Right lobe of liver (tissue), 4 donors: ENCODE results near the gene GIT2.

Source experiments
- POLR2A ChIP-seq: fragments of 450-650 bp; IDR thresholded peaks from one replicate; pipeline ENCODE4 v1.6.1; 2017; ENCODE audit warnings: antibody characterized with exemption, mild to moderate bottlenecking
- TF ChIP-seq, protein P1 (sequence below), 4 donors: fragments of 200-600 bp in 3 of 4; fragments of 450-650 bp in 1 of 4; IDR thresholded peaks; one replicate each; pipeline versions ENCODE4 v1.5.1 to v1.8.0; 2016 to 2022; ENCODE audit warnings: antibody characterized with exemption in 4 of 4, mild to moderate bottlenecking in 2 of 4
- donor health status: DM: no; HTN: no; CAD: no.
- donor health status: DM: no; HTN: no; CAD: no.
- donor health status: DM: no; HTN: yes; CAD: no.

DNA sequence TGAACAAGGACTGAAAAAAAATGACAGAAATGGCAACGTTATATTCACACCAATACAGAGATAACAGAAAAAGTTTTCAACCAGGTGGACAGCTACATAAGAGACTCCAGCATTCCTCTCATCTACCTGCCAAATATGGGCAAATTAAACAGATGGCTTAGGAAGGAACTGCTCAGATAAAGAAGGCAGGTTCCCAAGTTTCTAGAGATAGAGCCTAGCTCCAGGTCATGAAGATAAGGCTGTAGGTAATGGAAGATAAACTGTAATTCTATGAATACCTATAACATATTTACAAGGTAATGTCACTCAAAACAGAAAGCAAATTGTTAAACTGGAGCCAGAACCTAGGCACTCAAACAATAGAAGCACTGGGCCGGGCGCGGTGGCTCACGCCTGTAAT is 42.5 kb downstream of the GIT2 start:
- TF ChIP-seq POLR2A, result no peak
- TF ChIP-seq, protein P1, sequence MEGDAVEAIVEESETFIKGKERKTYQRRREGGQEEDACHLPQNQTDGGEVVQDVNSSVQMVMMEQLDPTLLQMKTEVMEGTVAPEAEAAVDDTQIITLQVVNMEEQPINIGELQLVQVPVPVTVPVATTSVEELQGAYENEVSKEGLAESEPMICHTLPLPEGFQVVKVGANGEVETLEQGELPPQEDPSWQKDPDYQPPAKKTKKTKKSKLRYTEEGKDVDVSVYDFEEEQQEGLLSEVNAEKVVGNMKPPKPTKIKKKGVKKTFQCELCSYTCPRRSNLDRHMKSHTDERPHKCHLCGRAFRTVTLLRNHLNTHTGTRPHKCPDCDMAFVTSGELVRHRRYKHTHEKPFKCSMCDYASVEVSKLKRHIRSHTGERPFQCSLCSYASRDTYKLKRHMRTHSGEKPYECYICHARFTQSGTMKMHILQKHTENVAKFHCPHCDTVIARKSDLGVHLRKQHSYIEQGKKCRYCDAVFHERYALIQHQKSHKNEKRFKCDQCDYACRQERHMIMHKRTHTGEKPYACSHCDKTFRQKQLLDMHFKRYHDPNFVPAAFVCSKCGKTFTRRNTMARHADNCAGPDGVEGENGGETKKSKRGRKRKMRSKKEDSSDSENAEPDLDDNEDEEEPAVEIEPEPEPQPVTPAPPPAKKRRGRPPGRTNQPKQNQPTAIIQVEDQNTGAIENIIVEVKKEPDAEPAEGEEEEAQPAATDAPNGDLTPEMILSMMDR (IDR thresholded peaks at IDR 0.05), result no peak
